HFFc6 (cell line): ENCODE data around the gene KIRREL3. TPM values are rescaled to one million over a fixed set of nuclear protein-coding genes. Genes with fewer than 3 reads are reported as not detected.

ENCODE experiments used
- DNase-seq: peaks from one replicate; pipeline ENCODE4 v3.0.0-alpha.2; 2018
- H3K27ac Mint-ChIP-seq: 2 replicates; pipeline ENCODE4 v1.8.0; 2020; ENCODE audit warnings: mild to moderate bottlenecking, mixed read lengths
- H3K27me3 Mint-ChIP-seq: 2 replicates; pipeline ENCODE4 v1.8.0; 2021; ENCODE audit warnings: mild to moderate bottlenecking, moderate library complexity, mixed read lengths; ENCODE audit not compliant: insufficient read depth
- H3K36me3 Mint-ChIP-seq: 2 replicates; pipeline ENCODE4 v1.8.0; 2021; ENCODE audit warnings: low read depth, mixed read lengths
- H3K4me1 Mint-ChIP-seq: 2 replicates; pipeline ENCODE4 v1.8.0; 2020; ENCODE audit warnings: low read depth, mixed read lengths
- H3K4me3 Mint-ChIP-seq: 2 replicates; pipeline ENCODE4 v1.8.0; 2020; ENCODE audit warnings: mild to moderate bottlenecking, moderate library complexity, mixed read lengths
- H3K9me3 Mint-ChIP-seq: 2 replicates; pipeline ENCODE4 v1.8.0; 2020; ENCODE audit warnings: mild to moderate bottlenecking, mixed read lengths
- CTCF ChIP-seq: fragments of 200-600 bp; sonication (generic); IDR thresholded peaks from 2 replicates; pipeline ENCODE4 v1.5.0; 2021; ENCODE audit warnings: antibody characterized with exemption, mild to moderate bottlenecking
- total RNA-seq, 6 experiments: library from RNA; stranded (reverse); fragmentation: NEBNext Ultra II Directional; extraction: Animal tissue kit (Norgen Biotek cat#: 25700); gene quantifications; 2 replicates in 1 of 6; 3 replicates in 5 of 6; pipeline ENCODE4 v1.2.3, GENCODE V29; 2021

The KIRREL3 gene
- total RNA-seq, 6 experiments from 2014 or later: 22.2 to 38.2 (median 33.2) TPM

GRCh38 chr11:126495281-126496220 is 505.0 kb downstream of the KIRREL3 start:
- DNase-seq: no peak
- H3K9me3 Mint-ChIP-seq: no peaks in the 10 kb centered on the region
- H3K27me3 Mint-ChIP-seq: peaks cover 5% of the 10 kb centered on the region
- no peak overlapping the region for H3K27ac Mint-ChIP-seq
- no peaks in the 10 kb centered on the region for H3K4me1 Mint-ChIP-seq
- no peak overlapping the region for H3K4me3 Mint-ChIP-seq
- no peaks in the 10 kb centered on the region for H3K36me3 Mint-ChIP-seq
- TF ChIP-seq CTCF: no peak

DNA sequence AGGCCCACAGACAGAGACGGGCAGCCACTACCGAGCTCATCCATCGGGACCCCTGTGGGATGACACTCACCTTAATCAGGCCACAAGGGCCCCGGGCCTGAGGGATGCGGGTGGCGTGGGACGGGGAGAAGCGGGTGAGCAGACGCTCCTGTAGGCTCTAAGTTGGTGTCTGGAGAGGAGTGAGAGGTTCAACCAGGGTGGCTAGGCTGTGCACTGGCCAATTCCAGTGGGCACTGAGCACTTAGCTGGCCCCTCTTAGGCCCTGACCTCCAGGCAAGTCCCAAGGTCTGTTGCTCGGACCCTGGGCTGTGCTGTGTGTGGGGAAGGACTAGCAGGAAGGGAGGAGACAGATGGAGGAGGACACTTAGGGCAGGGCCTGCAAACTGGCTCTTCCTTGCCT is 505.7 kb downstream of the KIRREL3 start:
- Mint-ChIP-seq H3K9me3 (no peaks in the 10 kb centered on the region), H3K4me3 (no peak overlapping the region), H3K27me3 (peaks cover 5% of the 10 kb centered on the region), H3K27ac (no peak overlapping the region), H3K36me3 (peaks cover 2% of the 10 kb centered on the region; the same call in 1 of the 2 replicates), H3K4me1 (no peaks in the 10 kb centered on the region)
- no peak for DNase-seq
- no peak for TF ChIP-seq CTCF

DNA sequence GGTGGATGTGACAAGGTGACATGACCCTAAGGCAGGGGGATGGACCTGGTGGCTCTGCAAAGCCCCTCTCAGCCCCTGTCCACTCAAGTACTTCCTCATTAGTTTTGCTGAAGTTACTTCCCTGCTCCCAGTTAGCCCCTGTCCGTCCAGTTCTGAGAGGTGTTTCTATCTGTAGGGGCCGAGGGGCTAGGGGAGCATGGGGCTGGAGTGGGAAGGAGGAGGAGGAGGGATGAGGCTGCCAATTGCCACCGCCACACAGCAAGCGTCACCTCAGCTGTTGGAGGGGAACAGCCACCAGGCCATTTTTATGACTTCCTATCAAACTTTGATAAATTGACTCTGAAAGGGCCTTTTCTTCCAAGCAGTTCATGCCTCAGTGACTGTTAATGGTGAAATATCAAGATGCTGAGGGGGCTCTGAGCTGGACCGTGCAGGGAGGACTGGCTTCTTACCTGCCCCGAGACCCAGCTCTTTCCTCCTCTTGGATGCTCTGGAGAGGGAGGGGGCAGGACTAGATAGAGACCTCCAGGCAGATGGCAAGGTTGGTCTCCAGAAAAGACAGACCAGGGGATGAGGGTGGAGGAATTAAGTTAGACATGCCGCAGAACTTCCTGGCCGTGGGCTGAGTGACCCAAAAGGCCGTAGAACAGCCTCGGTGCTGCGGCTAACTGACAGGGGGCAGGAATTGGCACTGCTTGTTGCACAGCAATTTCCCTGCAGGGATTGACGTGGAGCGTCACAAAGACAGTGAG is 508.1 kb downstream of the KIRREL3 start:
- TF ChIP-seq CTCF: no peak
- Mint-ChIP-seq H3K36me3 (peaks cover 5% of the 10 kb centered on the region; the same call in 1 of the 2 replicates), H3K9me3 (no peaks in the 10 kb centered on the region), H3K4me1 (no peaks in the 10 kb centered on the region), H3K27ac (no peak overlapping the region), H3K4me3 (no peak overlapping the region), H3K27me3 (no peaks in the 10 kb centered on the region; the same call in none of the 2 replicates)
- DNase-seq: no peak

GRCh38 chr11:126491092-126491491 is 509.5 kb downstream of the KIRREL3 start:
- no peak overlapping the region for H3K27ac Mint-ChIP-seq
- no peak overlapping the region for H3K4me3 Mint-ChIP-seq

More at GRCh38 chr11:126491092-126491491, 509.5 kb downstream of the KIRREL3 start:
- DNase-seq: no peak
- Mint-ChIP-seq H3K36me3 (peaks cover 5% of the 10 kb centered on the region; the same call in 1 of the 2 replicates), H3K9me3 (no peaks in the 10 kb centered on the region), H3K27me3 (no peaks in the 10 kb centered on the region; the same call in none of the 2 replicates), H3K4me1 (no peaks in the 10 kb centered on the region)
- no peak for TF ChIP-seq CTCF
